Common myeloid progenitor, CD34-positive (primary cell): ENCODE measurements around the gene SNX9.

Source experiments
- CTCF ChIA-PET: fragments of 350-600 bp; sonication (Branson Sonifier 250); formaldehyde crosslinking; loops from one replicate; lab custom pipeline; 2021; ENCODE audit warnings: antibody characterized with exemption; lab: Charles Lee
- POLR2A ChIA-PET: fragments of 350-600 bp; sonication (Branson Sonifier 250); formaldehyde crosslinking; loops from one replicate; lab custom pipeline; 2021; ENCODE audit warnings: antibody characterized with exemption; lab: Charles Lee
- DNase-seq, 3 donors: peaks; one replicate each; pipeline versions ENCODE4 v3.0.0 to v3.0.0-alpha.2; 2013
- H3K27ac ChIP-seq, 2 experiments: 1 replicate in 1 of 2; 2 replicates in 1 of 2; pipeline ENCODE4 v1.7.0; 2013; ENCODE audit warnings: inconsistent platforms in 2 of 2, low read length in 2 of 2, mild to moderate bottlenecking in 2 of 2, low read depth in 1 of 2, moderate library complexity in 1 of 2; ENCODE audit not compliant: severe bottlenecking in 2 of 2, insufficient read depth in 1 of 2, poor library complexity in 1 of 2
- H3K27me3 ChIP-seq, 5 experiments: replicated peaks in 2 of 5; 1 replicate in 3 of 5; 2 replicates in 2 of 5; pipeline versions ENCODE4 v1.6.1 to v1.7.0; 2013; ENCODE audit warnings: low read length in 4 of 5, mild to moderate bottlenecking in 2 of 5, moderate library complexity in 2 of 5, inconsistent platforms in 1 of 5; ENCODE audit not compliant: insufficient read depth in 5 of 5, control insufficient read depth in 4 of 5
- H3K36me3 ChIP-seq, 4 experiments: 1 replicate in 2 of 4; 2 replicates in 2 of 4; pipeline versions ENCODE4 v1.6.1 to v1.7.0; 2013; ENCODE audit warnings: low read length in 3 of 4, control low read depth in 1 of 4, mild to moderate bottlenecking in 1 of 4; ENCODE audit not compliant: control insufficient read depth in 4 of 4, insufficient read depth in 4 of 4
- H3K4me1 ChIP-seq, 4 experiments: 1 replicate in 3 of 4; 2 replicates in 1 of 4; pipeline versions ENCODE4 v1.6.1 to v1.7.1; 2013; ENCODE audit warnings: low read length in 3 of 4, mild to moderate bottlenecking in 3 of 4, control low read depth in 1 of 4, inconsistent platforms in 1 of 4, moderate library complexity in 1 of 4; ENCODE audit not compliant: control insufficient read depth in 4 of 4, insufficient read depth in 4 of 4; ENCODE audit errors: control extremely low read depth in 1 of 4
- H3K4me3 ChIP-seq, 7 experiments: 1 replicate in 4 of 7; 2 replicates in 3 of 7; pipeline versions ENCODE4 v1.5.1 to v1.7.0; 2013; ENCODE audit warnings: mild to moderate bottlenecking in 7 of 7, low read length in 6 of 7, moderate library complexity in 6 of 7, inconsistent platforms in 2 of 7, low read depth in 2 of 7, control low read depth in 1 of 7; ENCODE audit not compliant: insufficient read depth in 4 of 7, control insufficient read depth in 1 of 7; ENCODE audit errors: extremely low read depth in 1 of 7
- H3K9me3 ChIP-seq, 5 experiments: 1 replicate in 4 of 5; 2 replicates in 1 of 5; pipeline versions ENCODE4 v1.6.1 to v1.7.1; 2013; ENCODE audit warnings: low read length in 4 of 5, mild to moderate bottlenecking in 2 of 5, inconsistent platforms in 1 of 5, low read depth in 1 of 5, moderate library complexity in 1 of 5; ENCODE audit not compliant: control insufficient read depth in 4 of 5, insufficient read depth in 2 of 5; ENCODE audit errors: control extremely low read depth in 1 of 5
- WGBS: methylation state at CpG from one replicate; pipeline ENCODE4 v1.1.5; 2013; ENCODE audit not compliant: insufficient coverage; 5-methylcytosine and 5-hydroxymethylcytosine counted together

The SNX9 gene

DNA sequence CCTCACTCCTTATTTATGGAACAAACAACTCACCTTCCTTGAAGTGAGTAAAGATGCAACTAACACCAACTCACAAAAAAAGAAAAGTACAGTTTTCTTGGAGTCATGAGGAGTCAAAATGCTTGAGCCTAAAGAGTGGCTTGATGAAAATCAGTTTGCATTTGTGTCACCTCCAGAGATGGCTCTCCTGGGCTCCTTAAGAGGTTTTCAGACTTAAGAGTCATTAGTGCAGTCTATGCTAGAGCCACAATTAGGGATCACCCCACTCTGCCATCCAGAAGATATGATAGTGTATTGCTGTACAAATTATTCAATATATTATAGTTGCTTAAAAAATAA, 11.9 kb upstream of the SNX9 start:
- no peak overlapping the region for H3K27ac ChIP-seq
- CTCF ChIA-PET: no interaction called here

GRCh38 chr6:157811476-157812173, 11.4 kb upstream of the SNX9 start:
- DNase-seq: peak in 2 of 3 donors; percentile 13 to 30
- ChIA-PET CTCF (interaction anchor here (1.7 kb wide), 1 partner anchor 13 kb away, joined by 4 read pairs; no protein-coding TSS in a partner anchor), POLR2A (interaction anchor here (0.8 kb wide), 1 partner anchor 48 kb away, joined by 3 read pairs; no protein-coding TSS in a partner anchor)

More for the DNA sequence above, 11.9 kb upstream of the SNX9 start:
- no peak for DNase-seq
- no peaks in the 10 kb centered on the region for H3K36me3 ChIP-seq
- no peak overlapping the region for H3K4me3 ChIP-seq
- H3K9me3 ChIP-seq: peaks cover 0 to 6% (median 1%) of the 10 kb centered on the region in 5 experiments
- POLR2A ChIA-PET: no interaction called here
- peaks cover 0 to 23% (median 6%) of the 10 kb centered on the region in 4 experiments for H3K4me1 ChIP-seq
- no peaks in the 10 kb centered on the region for H3K27me3 ChIP-seq

DNA sequence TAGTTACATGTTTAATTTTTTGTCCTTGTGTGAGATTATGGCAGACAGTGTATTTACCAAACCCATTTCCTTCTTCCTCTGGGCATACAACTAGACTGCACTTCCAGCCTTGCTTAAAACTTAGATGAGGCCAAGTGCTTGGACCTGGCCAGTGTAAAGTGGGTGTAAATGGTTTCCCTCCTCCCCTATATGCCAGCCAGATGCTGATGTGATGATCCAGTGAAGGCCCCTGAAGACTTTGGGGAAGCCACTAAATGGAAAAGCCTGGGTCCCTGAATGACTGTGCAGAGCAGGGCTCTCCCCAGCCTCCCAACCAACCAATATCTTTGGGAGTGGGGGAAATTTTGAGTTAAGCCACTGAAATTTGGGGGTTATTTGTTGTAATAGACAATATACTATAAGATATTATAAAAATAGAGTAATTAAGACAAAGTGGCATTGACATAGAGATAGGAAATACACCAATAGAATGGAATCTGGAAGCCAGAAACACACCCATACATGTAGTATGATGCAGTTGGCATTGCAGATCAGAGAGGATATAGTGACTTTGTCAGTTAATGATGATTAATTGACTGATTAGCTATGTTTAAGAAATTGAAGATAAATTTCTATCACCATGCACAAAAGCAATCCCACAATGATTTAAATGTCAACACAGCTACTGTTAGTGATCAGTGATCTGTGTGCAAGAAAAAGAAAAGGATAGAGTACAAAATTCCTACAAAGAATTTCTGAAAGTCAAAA, 10.4 kb upstream of the SNX9 start:
- Histone ChIP-seq H3K27ac (no peak overlapping the region), H3K4me3 (no peak overlapping the region), H3K4me1 (peaks cover 0 to 23% (median 6%) of the 10 kb centered on the region in 4 experiments), H3K27me3 (no peaks in the 10 kb centered on the region), H3K9me3 (peaks cover 0 to 6% (median 3%) of the 10 kb centered on the region in 5 experiments), H3K36me3 (no peaks in the 10 kb centered on the region)
- DNase-seq: no peak
- ChIA-PET CTCF (interaction anchor here (0.8 to 1.7 kb wide), 2 partner anchors 12 kb away, joined by 3 to 4 read pairs; no protein-coding TSS in a partner anchor), POLR2A (interaction anchor here (0.8 kb wide), 1 partner anchor 49 kb away, joined by 3 read pairs; no protein-coding TSS in a partner anchor)

More at GRCh38 chr6:157811476-157812173, 11.4 kb upstream of the SNX9 start:
- H3K4me1 ChIP-seq: peaks cover 0 to 23% (median 6%) of the 10 kb centered on the region in 4 experiments
- H3K27me3 ChIP-seq: no peaks in the 10 kb centered on the region
- no peak overlapping the region for H3K4me3 ChIP-seq
- H3K27ac ChIP-seq: no peak overlapping the region
- H3K36me3 ChIP-seq: no peaks in the 10 kb centered on the region
- 100% methylated on average over 3 of the region's 3 CpGs for WGBS
- H3K9me3 ChIP-seq: peaks cover 0 to 6% (median 1%) of the 10 kb centered on the region in 5 experiments

DNA sequence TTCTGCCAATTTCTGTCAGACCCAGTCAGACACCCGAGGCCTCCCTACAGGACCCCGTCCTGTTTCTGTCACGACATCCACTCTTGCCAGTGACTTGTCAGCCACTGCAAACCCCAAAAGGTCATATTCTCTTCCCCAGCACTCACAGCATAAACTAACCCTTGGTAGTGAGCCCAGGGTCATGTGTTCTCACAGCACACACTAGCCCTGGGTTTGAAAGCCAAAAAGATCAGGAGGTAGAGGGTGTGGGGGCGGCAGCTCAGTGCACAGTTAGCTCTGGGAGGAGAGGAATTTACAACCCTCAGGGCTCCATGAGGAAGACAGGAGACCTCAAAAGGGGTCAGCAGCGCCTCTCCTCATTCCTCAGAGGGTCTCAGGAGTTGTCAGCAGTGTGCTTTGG, 9.9 kb upstream of the SNX9 start:
- ChIA-PET CTCF (interaction anchor here (0.8 to 1.7 kb wide), 2 partner anchors 11 to 13 kb away, joined by 3 to 4 read pairs; no protein-coding TSS in a partner anchor), POLR2A (no interaction called here)
- no peaks in the 10 kb centered on the region for H3K36me3 ChIP-seq
- peaks cover 0 to 6% (median 3%) of the 10 kb centered on the region in 5 experiments for H3K9me3 ChIP-seq
- no peaks in the 10 kb centered on the region for H3K27me3 ChIP-seq
- H3K4me1 ChIP-seq: peaks cover 0 to 23% (median 6%) of the 10 kb centered on the region in 4 experiments
- no peak overlapping the region for H3K4me3 ChIP-seq
- no peak for DNase-seq
- WGBS: 99% methylated on average over 5 of the region's 5 CpGs
- no peak overlapping the region for H3K27ac ChIP-seq

GRCh38 chr6:157813750-157814455, 9.1 kb upstream of the SNX9 start:
- H3K27me3 ChIP-seq: no peaks in the 10 kb centered on the region
- peaks cover 0 to 23% (median 6%) of the 10 kb centered on the region in 4 experiments for H3K4me1 ChIP-seq
- no peak overlapping the region for H3K4me3 ChIP-seq
- POLR2A ChIA-PET: no interaction called here
- CTCF ChIA-PET: interaction anchor here (1.1 kb wide), 1 partner anchor 8 kb away, joined by 3 read pairs; no protein-coding TSS in a partner anchor
- 94% methylated on average over 4 of the region's 5 CpGs for WGBS
- no peak for DNase-seq
- peaks cover 0 to 3% (median 0%) of the 10 kb centered on the region in 5 experiments for H3K9me3 ChIP-seq
- H3K27ac ChIP-seq: no peak overlapping the region
- no peaks in the 10 kb centered on the region for H3K36me3 ChIP-seq

- no peak overlapping the region for H3K27ac ChIP-seq
- ChIA-PET CTCF (interaction anchor here (1.1 kb wide), 1 partner anchor 17 kb away, joined by 3 read pairs; no protein-coding TSS in a partner anchor), POLR2A (no interaction called here)
These were observed 8.2 kb upstream of the SNX9 start for GRCh38 chr6:157814883-157815282.

More at GRCh38 chr6:157814883-157815282, 8.2 kb upstream of the SNX9 start:
- 42% methylated on average over 2 of the region's 4 CpGs for WGBS
- Histone ChIP-seq H3K4me3 (no peak overlapping the region), H3K36me3 (no peaks in the 10 kb centered on the region), H3K9me3 (peaks cover 0 to 2% (median 0%) of the 10 kb centered on the region in 5 experiments), H3K27me3 (no peaks in the 10 kb centered on the region), H3K4me1 (peaks cover 0 to 23% (median 6%) of the 10 kb centered on the region in 4 experiments)
- DNase-seq: peak in 2 of 3 donors; percentile 67 to 71
